ENCODE data around the gene QKI.

Gene QKI

DNA sequence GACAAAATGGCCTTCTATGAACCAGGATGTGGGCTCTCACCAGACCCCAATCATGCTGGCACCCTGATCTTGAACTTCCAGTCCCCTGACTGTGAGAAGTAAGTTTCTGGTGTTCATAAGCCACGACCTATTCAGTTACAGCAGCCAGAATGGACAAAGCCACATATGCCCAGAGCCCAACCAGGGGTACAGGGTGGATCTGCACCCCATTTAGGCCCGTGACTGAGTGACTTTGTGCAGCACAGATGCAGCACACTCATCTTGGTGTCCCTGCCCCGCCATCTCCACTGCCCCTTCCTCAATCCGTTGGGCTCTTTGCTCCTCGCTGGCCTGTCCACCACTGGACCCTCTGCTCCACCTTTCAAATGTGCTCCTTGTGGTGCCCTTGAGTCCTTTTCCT lies 205.6 kb downstream of the QKI start:
- TF ChIP-seq, protein P1, sequence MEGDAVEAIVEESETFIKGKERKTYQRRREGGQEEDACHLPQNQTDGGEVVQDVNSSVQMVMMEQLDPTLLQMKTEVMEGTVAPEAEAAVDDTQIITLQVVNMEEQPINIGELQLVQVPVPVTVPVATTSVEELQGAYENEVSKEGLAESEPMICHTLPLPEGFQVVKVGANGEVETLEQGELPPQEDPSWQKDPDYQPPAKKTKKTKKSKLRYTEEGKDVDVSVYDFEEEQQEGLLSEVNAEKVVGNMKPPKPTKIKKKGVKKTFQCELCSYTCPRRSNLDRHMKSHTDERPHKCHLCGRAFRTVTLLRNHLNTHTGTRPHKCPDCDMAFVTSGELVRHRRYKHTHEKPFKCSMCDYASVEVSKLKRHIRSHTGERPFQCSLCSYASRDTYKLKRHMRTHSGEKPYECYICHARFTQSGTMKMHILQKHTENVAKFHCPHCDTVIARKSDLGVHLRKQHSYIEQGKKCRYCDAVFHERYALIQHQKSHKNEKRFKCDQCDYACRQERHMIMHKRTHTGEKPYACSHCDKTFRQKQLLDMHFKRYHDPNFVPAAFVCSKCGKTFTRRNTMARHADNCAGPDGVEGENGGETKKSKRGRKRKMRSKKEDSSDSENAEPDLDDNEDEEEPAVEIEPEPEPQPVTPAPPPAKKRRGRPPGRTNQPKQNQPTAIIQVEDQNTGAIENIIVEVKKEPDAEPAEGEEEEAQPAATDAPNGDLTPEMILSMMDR (IDR thresholded peaks at IDR 0.05; ENCODE audit: control insufficient read depth, insufficient read depth, low read depth, low read length, missing control alignments), result no peak
- no peak for DNase-seq (ENCODE audit: low read depth)
- H3K4me3 ChIP-seq (ENCODE audit: control insufficient read depth, low read depth, low read length), result no peak overlapping the region

DNA sequence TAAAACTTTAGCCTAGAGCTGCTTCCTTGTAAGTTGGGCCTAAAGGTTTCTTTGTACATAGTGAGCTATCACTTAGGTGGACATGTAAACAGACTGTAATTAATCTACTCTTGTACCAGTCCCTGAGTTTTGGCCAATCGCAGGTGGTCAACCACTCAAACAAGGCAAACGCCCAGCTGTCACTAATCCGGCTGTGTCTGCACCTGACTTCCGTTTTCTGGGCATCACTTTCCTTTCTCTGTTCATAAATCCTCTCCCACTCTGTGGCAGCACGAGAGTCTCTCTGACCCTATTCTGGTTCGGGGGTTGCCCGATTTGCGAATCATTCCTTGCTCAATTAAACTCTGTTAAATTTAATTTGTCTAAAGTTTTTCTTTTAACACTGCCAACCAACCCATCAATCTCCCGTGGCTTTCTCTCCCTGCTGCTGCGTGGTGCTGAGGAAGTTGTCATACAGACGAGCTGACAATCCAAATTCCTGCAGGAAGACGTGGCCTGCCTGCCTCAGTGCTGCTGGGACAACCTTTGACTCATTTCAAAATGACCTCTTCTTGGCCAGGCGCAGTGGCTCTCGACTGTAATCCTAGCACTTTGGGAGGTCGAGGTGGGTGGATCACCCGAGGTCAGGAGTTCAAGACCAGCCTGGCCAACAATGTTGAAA lies 206.3 kb downstream of the QKI start:
- TF ChIP-seq, protein P1 (IDR thresholded peaks at IDR 0.05; ENCODE audit: control insufficient read depth, insufficient read depth, low read depth, low read length, missing control alignments), result no peak

GRCh38 chr6:163625265-163625664 lies 210.7 kb downstream of the QKI start:
- no peak overlapping the region for H3K4me3 ChIP-seq (ENCODE audit: control insufficient read depth, low read depth, low read length)
- TF ChIP-seq, protein P1 (IDR thresholded peaks at IDR 0.05; ENCODE audit: control insufficient read depth, insufficient read depth, low read depth, low read length, missing control alignments), result no peak
- DNase-seq (ENCODE audit: low read depth), result no peak

More for the DNA sequence above, 206.3 kb downstream of the QKI start:
- H3K4me3 ChIP-seq (ENCODE audit: control insufficient read depth, low read depth, low read length), result no peak overlapping the region
- no peak for DNase-seq (ENCODE audit: low read depth)

- DNase-seq (ENCODE audit: low read depth), result no peak
- H3K4me3 ChIP-seq (ENCODE audit: control insufficient read depth, low read depth, low read length), result no peak overlapping the region
- TF ChIP-seq, protein P1 (IDR thresholded peaks at IDR 0.05; ENCODE audit: control insufficient read depth, insufficient read depth, low read depth, low read length, missing control alignments), result no peak
Measured at GRCh38 chr6:163626073-163626867, 211.8 kb downstream of the QKI start.

- no peak for DNase-seq (ENCODE audit: low read depth)
- no peak overlapping the region for H3K4me3 ChIP-seq (ENCODE audit: control insufficient read depth, low read depth, low read length)
- TF ChIP-seq, protein P1 (IDR thresholded peaks at IDR 0.05; ENCODE audit: control insufficient read depth, insufficient read depth, low read depth, low read length, missing control alignments), result no peak
Measured at GRCh38 chr6:163627274-163628062, 212.9 kb downstream of the QKI start.

Measured in AG09309 (cell line).